Liver (tissue), 3 donors: Measurements from ENCODE around the gene DLEC1.

Source experiments
- GABPA ChIP-seq, 2 donors: IDR thresholded peaks in 1 of 2; conservative IDR thresholded peaks in 1 of 2; 2 replicates each; pipeline ENCODE4 v1.6.1; 2016; ENCODE audit warnings: antibody characterized with exemption in 2 of 2, mild to moderate bottlenecking in 1 of 2, moderate library complexity in 1 of 2
- JUND ChIP-seq, 2 donors: IDR thresholded peaks; 2 replicates each; pipeline ENCODE4 v1.6.1; 2016; ENCODE audit warnings: antibody characterized with exemption in 2 of 2
- MAX ChIP-seq: IDR thresholded peaks from 2 replicates; pipeline ENCODE4 v1.6.1; 2016; ENCODE audit warnings: antibody characterized with exemption
- RAD21 ChIP-seq, 2 donors: IDR thresholded peaks; 2 replicates each; pipeline ENCODE4 v1.6.1; 2016; ENCODE audit warnings: antibody characterized with exemption in 2 of 2, mild to moderate bottlenecking in 2 of 2
- TAF1 ChIP-seq: conservative IDR thresholded peaks from 2 replicates; pipeline ENCODE4 v1.6.1; 2016; ENCODE audit warnings: antibody characterized with exemption, mild to moderate bottlenecking
- ZBTB33 ChIP-seq: IDR thresholded peaks from 2 replicates; pipeline ENCODE4 v1.6.1; 2016; ENCODE audit warnings: antibody characterized with exemption
- TF ChIP-seq, protein P1 (sequence below): fragments of 150-350 bp; IDR thresholded peaks from 2 replicates; pipeline ENCODE4 v1.5.1; 2017; ENCODE audit warnings: improper control_type of control experiment, low read depth, low read length; ENCODE audit not compliant: missing input control
- TF ChIP-seq, protein P2 (sequence below): IDR thresholded peaks from 2 replicates; pipeline ENCODE4 v1.6.1; 2016; ENCODE audit warnings: antibody characterized with exemption, mild to moderate bottlenecking
- TF ChIP-seq, protein P3 (sequence below): IDR thresholded peaks from 2 replicates; pipeline ENCODE4 v1.6.1; 2016; ENCODE audit warnings: antibody characterized with exemption
- donor health status: healthy.
- donor health status: healthy.

DNA sequence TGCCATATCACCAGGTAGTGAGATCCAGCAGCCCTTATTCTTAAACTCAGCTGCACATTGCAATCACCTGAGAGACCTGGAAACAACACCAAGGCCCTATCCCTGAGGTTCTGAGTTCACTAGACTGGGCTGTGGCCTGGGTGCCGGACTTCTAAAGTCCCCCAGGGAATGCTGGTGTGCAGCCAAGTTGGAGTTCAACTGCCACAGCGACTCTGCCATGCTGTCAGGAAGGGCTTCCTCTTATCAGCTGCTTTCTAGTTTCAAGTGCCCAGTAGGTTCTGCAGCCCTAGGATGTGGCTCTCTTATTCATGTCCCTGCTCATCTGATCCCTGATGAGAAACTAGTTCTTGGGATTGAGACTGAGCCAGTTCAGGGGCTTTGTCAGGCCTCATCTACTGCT is 50.2 kb downstream of the DLEC1 start:
- TF ChIP-seq, protein P1, sequence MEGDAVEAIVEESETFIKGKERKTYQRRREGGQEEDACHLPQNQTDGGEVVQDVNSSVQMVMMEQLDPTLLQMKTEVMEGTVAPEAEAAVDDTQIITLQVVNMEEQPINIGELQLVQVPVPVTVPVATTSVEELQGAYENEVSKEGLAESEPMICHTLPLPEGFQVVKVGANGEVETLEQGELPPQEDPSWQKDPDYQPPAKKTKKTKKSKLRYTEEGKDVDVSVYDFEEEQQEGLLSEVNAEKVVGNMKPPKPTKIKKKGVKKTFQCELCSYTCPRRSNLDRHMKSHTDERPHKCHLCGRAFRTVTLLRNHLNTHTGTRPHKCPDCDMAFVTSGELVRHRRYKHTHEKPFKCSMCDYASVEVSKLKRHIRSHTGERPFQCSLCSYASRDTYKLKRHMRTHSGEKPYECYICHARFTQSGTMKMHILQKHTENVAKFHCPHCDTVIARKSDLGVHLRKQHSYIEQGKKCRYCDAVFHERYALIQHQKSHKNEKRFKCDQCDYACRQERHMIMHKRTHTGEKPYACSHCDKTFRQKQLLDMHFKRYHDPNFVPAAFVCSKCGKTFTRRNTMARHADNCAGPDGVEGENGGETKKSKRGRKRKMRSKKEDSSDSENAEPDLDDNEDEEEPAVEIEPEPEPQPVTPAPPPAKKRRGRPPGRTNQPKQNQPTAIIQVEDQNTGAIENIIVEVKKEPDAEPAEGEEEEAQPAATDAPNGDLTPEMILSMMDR = no peak
- TF ChIP-seq ZBTB33 (no peak), GABPA (IDR thresholded peaks at IDR 0.05 in 1 of 2, conservative IDR thresholded peaks at IDR 0.05 in 1 of 2) (no peak), MAX (no peak), JUND (IDR thresholded peaks at IDR 0.05) (no peak), RAD21 (IDR thresholded peaks at IDR 0.05) (no peak), TAF1 (no peak)
- TF ChIP-seq, protein P2, sequence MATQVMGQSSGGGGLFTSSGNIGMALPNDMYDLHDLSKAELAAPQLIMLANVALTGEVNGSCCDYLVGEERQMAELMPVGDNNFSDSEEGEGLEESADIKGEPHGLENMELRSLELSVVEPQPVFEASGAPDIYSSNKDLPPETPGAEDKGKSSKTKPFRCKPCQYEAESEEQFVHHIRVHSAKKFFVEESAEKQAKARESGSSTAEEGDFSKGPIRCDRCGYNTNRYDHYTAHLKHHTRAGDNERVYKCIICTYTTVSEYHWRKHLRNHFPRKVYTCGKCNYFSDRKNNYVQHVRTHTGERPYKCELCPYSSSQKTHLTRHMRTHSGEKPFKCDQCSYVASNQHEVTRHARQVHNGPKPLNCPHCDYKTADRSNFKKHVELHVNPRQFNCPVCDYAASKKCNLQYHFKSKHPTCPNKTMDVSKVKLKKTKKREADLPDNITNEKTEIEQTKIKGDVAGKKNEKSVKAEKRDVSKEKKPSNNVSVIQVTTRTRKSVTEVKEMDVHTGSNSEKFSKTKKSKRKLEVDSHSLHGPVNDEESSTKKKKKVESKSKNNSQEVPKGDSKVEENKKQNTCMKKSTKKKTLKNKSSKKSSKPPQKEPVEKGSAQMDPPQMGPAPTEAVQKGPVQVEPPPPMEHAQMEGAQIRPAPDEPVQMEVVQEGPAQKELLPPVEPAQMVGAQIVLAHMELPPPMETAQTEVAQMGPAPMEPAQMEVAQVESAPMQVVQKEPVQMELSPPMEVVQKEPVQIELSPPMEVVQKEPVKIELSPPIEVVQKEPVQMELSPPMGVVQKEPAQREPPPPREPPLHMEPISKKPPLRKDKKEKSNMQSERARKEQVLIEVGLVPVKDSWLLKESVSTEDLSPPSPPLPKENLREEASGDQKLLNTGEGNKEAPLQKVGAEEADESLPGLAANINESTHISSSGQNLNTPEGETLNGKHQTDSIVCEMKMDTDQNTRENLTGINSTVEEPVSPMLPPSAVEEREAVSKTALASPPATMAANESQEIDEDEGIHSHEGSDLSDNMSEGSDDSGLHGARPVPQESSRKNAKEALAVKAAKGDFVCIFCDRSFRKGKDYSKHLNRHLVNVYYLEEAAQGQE = no peak
- TF ChIP-seq, protein P3, sequence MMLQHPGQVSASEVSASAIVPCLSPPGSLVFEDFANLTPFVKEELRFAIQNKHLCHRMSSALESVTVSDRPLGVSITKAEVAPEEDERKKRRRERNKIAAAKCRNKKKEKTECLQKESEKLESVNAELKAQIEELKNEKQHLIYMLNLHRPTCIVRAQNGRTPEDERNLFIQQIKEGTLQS = no peak
